HepG2 (cell line): ENCODE measurements around the gene SDK2. TPM values are rescaled to one million over a fixed set of nuclear protein-coding genes. Genes with fewer than 3 reads are reported as not detected.

ENCODE experiments used
- ATAC-seq: fragments of 200-7000 bp; cut with Tn5 transposase; 3 replicates; pipeline ENCODE4 v1.9.1; 2020; ENCODE audit warnings: mild to moderate bottlenecking, moderate library complexity
- BruUV-seq: library from RNA; stranded (reverse); fragments of 400-500 nt; replicated peaks from 2 replicates; lab custom pipeline; 2021; lab: Mats Ljungman, UMichigan
- CTCF ChIA-PET: fragments of 300-600 bp; formaldehyde crosslinking; extraction: SDS; loops from one replicate; lab custom pipeline; 2021; ENCODE audit warnings: low total read pairs, inconsistent platforms, low intra/inter-chr PET ratio; lab: Yijun Ruan, JAX
- POLR2A ChIA-PET: fragments of 350-600 bp; sonication (Branson Sonifier 250); formaldehyde crosslinking; loops from one replicate; lab custom pipeline; 2020; ENCODE audit warnings: antibody characterized with exemption, inconsistent platforms; lab: Yijun Ruan, JAX
- DNase-seq: peaks from one replicate; pipeline ENCODE4 v3.0.0-alpha.2; 2015; ENCODE audit warnings: low spot score
- FAIRE-seq: peaks from 3 replicates; lab custom pipeline; 2011; peaks lifted over from hg19 to GRCh38; lab: Jason Lieb, UNC
- H2AFZ ChIP-seq: one replicate; pipeline ENCODE4 v1.6.1; 2011; ENCODE audit warnings: low read length, inconsistent platforms
- H3K27ac ChIP-seq: fragments of 300-600 bp; 3 replicates; pipeline ENCODE4 v1.8.0; 2011; ENCODE audit warnings: mixed run types, mild to moderate bottlenecking, mixed read lengths, low read length, inconsistent platforms; ENCODE audit not compliant: insufficient read depth; ENCODE audit errors: extremely low read length
- H3K27me3 ChIP-seq, 2 experiments: fragments of 200-600 bp in 1 of 2; 2 replicates in 1 of 2; 3 replicates in 1 of 2; pipeline versions ENCODE4 v1.6.0 to v1.8.0; 2011; ENCODE audit warnings: low read length in 2 of 2, mild to moderate bottlenecking in 2 of 2, moderate library complexity in 2 of 2, inconsistent platforms in 1 of 2; ENCODE audit not compliant: insufficient read depth in 2 of 2, control insufficient read depth in 1 of 2
- H3K36me3 ChIP-seq, 2 experiments: fragments of 200-600 bp in 1 of 2; replicated peaks in 1 of 2; 2 replicates in 1 of 2; 3 replicates in 1 of 2; pipeline versions ENCODE4 v1.5.1 to v1.8.0; 2011; ENCODE audit warnings: low read length in 2 of 2, inconsistent platforms in 1 of 2; ENCODE audit not compliant: insufficient read depth in 2 of 2, control insufficient read depth in 1 of 2
- H3K4me1 ChIP-seq: 2 replicates; pipeline ENCODE4 v1.5.1; 2012; ENCODE audit warnings: low read length, inconsistent platforms; ENCODE audit not compliant: insufficient read depth
- H3K4me2 ChIP-seq: 2 replicates; pipeline ENCODE4 v1.6.0; 2011; ENCODE audit warnings: low read depth, low read length, inconsistent platforms
- H3K4me3 ChIP-seq, 3 experiments: fragments of 200-600 bp in 1 of 3; sonication (generic), shearing (Covaris generic) in 1 of 3; replicated peaks in 1 of 3; 2 replicates each; pipeline ENCODE4 v1.5.1; 2011 to 2016; ENCODE audit warnings: low read length in 3 of 3, inconsistent platforms in 2 of 3, low read depth in 2 of 3, mild to moderate bottlenecking in 2 of 3, control low read depth in 1 of 3, mixed read lengths in 1 of 3; ENCODE audit not compliant: insufficient read depth in 1 of 3
- H3K79me2 ChIP-seq: one replicate; pipeline ENCODE4 v1.6.1; 2011; ENCODE audit warnings: low read length, inconsistent platforms; ENCODE audit not compliant: insufficient read depth
- H3K9ac ChIP-seq: 2 replicates; pipeline ENCODE4 v1.6.0; 2011; ENCODE audit warnings: mild to moderate bottlenecking, low read depth, low read length, inconsistent platforms; ENCODE audit not compliant: insufficient read depth
- H3K9me3 ChIP-seq: 2 replicates; pipeline ENCODE4 v1.5.1; 2012; ENCODE audit warnings: mild to moderate bottlenecking, low read length
- H4K20me1 ChIP-seq: 2 replicates; pipeline ENCODE4 v1.6.0; 2011; ENCODE audit warnings: inconsistent platforms, mild to moderate bottlenecking, low read length, moderate library complexity; ENCODE audit not compliant: insufficient read depth
- CENPX ChIP-seq: sonication (generic); formaldehyde crosslinking; IDR thresholded peaks from 2 replicates; pipeline ENCODE4 v1.9.0; 2021; ENCODE audit warnings: mild to moderate bottlenecking, missing genetic modification reagents, moderate library complexity
- CHD4 ChIP-seq: fragments of 200-600 bp; sonication (generic); IDR thresholded peaks from 2 replicates; pipeline ENCODE4 v1.7.0; 2017; ENCODE audit warnings: mild to moderate bottlenecking, low read length, borderline replicate concordance
- HINFP ChIP-seq: sonication (generic); formaldehyde crosslinking; IDR thresholded peaks from 2 replicates; pipeline ENCODE4 v1.4.0; 2020; ENCODE audit warnings: low read depth, mild to moderate bottlenecking, missing genetic modification reagents
- HOMEZ ChIP-seq: IDR thresholded peaks from 2 replicates; pipeline ENCODE4 v1.6.1; 2016; ENCODE audit warnings: low read depth
- HOXA7 ChIP-seq: sonication (generic); formaldehyde crosslinking; IDR thresholded peaks from 2 replicates; pipeline ENCODE4 v1.8.1; 2022; ENCODE audit warnings: mild to moderate bottlenecking, missing genetic modification reagents, moderate library complexity
- IRF2 ChIP-seq: IDR thresholded peaks from 2 replicates; pipeline ENCODE4 v1.6.1; 2018; ENCODE audit warnings: missing genetic modification reagents, missing compliant biosample characterization
- PCBP2 ChIP-seq: fragments of 200-400 bp; formaldehyde crosslinking; optimal IDR thresholded peaks from 2 replicates; pipeline ENCODE3; 2018; ENCODE audit warnings: low read length, low read depth; ENCODE audit not compliant: poor library complexity, severe bottlenecking
- POGZ ChIP-seq: sonication (generic); formaldehyde crosslinking; IDR thresholded peaks from 2 replicates; pipeline ENCODE4 v1.4.0; 2020; ENCODE audit warnings: mild to moderate bottlenecking, missing genetic modification reagents
- THAP8 ChIP-seq: sonication (generic); formaldehyde crosslinking; IDR thresholded peaks from 2 replicates; pipeline ENCODE4 v1.5.1; 2020; ENCODE audit warnings: missing genetic modification reagents, mild to moderate bottlenecking, borderline replicate concordance
- ZBTB25 ChIP-seq: IDR thresholded peaks from 2 replicates; pipeline ENCODE4 v1.6.1; 2018; ENCODE audit warnings: missing genetic modification reagents
- ZFP82 ChIP-seq: sonication (generic); formaldehyde crosslinking; IDR thresholded peaks from 2 replicates; pipeline ENCODE4 v1.5.1; 2020; ENCODE audit warnings: mild to moderate bottlenecking, missing genetic modification reagents, borderline replicate concordance
- ZNF20 ChIP-seq: sonication (generic); formaldehyde crosslinking; IDR thresholded peaks from 2 replicates; pipeline ENCODE4 v1.4.0; 2020; ENCODE audit warnings: mild to moderate bottlenecking, moderate library complexity, missing genetic modification reagents
- ZNF597 ChIP-seq: sonication (generic); formaldehyde crosslinking; IDR thresholded peaks from 2 replicates; pipeline ENCODE4 v1.5.0; 2020; ENCODE audit warnings: missing genetic modification reagents
- ZNF619 ChIP-seq: sonication (generic); formaldehyde crosslinking; IDR thresholded peaks from 2 replicates; pipeline ENCODE4 v1.4.0; 2020; ENCODE audit warnings: mild to moderate bottlenecking, missing genetic modification reagents
- WGBS: methylation state at CpG from one replicate; pipeline ENCODE4 v1.1.6; 2017; ENCODE audit warnings: low lambda C conversion rate; 5-methylcytosine and 5-hydroxymethylcytosine counted together
- in situ Hi-C: cut with HindIII; loops from 2 replicates; pipeline ENCODE4 v1.10.0; 2017; ENCODE audit warnings: low pct_unique_long_range_greater_than_20kb; ENCODE audit not compliant: extremely low pct_ligation_motif_present
- intact Hi-C: fragments of 100-400 bp; cut with micrococcal nuclease; formaldehyde crosslinking; loops from one replicate; pipeline ENCODE4 v1.10.0; 2022; ENCODE audit not compliant: unreplicated experiment
- polyA plus RNA-seq, 8 experiments: library from polyadenylated mRNA; depleted of rRNA in 3 of 8; stranded (reverse) in 7 of 8; unstranded in 1 of 8; fragments of >200 nt; fragmentation: Illumina TruSeq in 4 of 8; extraction: Trizol in 4 of 8; gene quantifications; 2 replicates each; pipeline versions ENCODE4 v1.2.1 to v1.2.3, GENCODE V29; 2011 to 2016; ENCODE audit warnings: low read depth in 4 of 8, missing spikeins in 1 of 8, mixed read lengths in 1 of 8; ENCODE audit not compliant: insufficient read depth in 1 of 8
- total RNA-seq, 5 experiments: library from RNA; depleted of rRNA; stranded (reverse); fragments of >200 nt; fragmentation: Illumina TruSeq; extraction: Trizol; gene quantifications; 2 replicates each; pipeline ENCODE4 v1.2.3, GENCODE V29; 2016; ENCODE audit warnings: low read depth in 1 of 5

Gene SDK2
- total and polyA plus RNA-seq, 2 of the 13 experiments (the other 11 are each of a cell fraction or from before 2014, with no cell fraction given) = not detected

- DNase-seq (no peak), FAIRE-seq (no peak), ATAC-seq (no peak)
- 44% methylated on average over 13 of the region's 13 CpGs for WGBS
- in situ Hi-C loops (no loop called here), intact Hi-C loops (no loop called here)
- Histone ChIP-seq H3K9me3 (no peaks in the 10 kb centered on the region), H3K36me3 (no peaks in the 10 kb centered on the region), H2AFZ (no peak overlapping the region), H3K79me2 (no peaks in the 10 kb centered on the region), H3K27ac (no peak overlapping the region), H3K4me2 (no peak overlapping the region), H3K9ac (no peak overlapping the region), H3K27me3 (peaks cover 3 to 61% of the 10 kb centered on the region in 2 experiments; a peak in 3 of 5 replicates), H3K4me3 (no peak overlapping the region), H4K20me1 (no peaks in the 10 kb centered on the region), H3K4me1 (no peaks in the 10 kb centered on the region)
- ChIA-PET CTCF (no interaction called here), POLR2A (no interaction called here)
- TF ChIP-seq THAP8 (CRISPR knock-in tag) (no peak), POGZ (no peak), CENPX (CRISPR knock-in tag) (no peak), HINFP (CRISPR knock-in tag) (no peak), CHD4 (no peak), ZNF597 (no peak), ZBTB25 (no peak), PCBP2 (no peak), ZNF20 (CRISPR knock-in tag) (no peak), ZFP82 (CRISPR knock-in tag) (no peak), IRF2 (no peak), HOMEZ (no peak), ZNF619 (CRISPR knock-in tag) (no peak), HOXA7 (CRISPR knock-in tag) (no peak)
- BruUV-seq = no TSS peak
Measured at GRCh38 chr17:73476890-73477350, 167.3 kb downstream of the SDK2 start.
